Activated CD8-positive, alpha-beta memory T cell treated with anti-CD3 and anti-CD28 coated beads for 24 hours (primary cell): ENCODE measurements around the gene ERP29.
"Not testable (repeated sequence)": the region's sequence is repeated elsewhere in the genome, so short reads cannot be mapped to it uniquely, and the experiment has no call there.

ENCODE experiments used
- DNase-seq: peaks from one replicate; pipeline ENCODE4 v3.0.0-alpha.2; 2020

Gene ERP29

DNA sequence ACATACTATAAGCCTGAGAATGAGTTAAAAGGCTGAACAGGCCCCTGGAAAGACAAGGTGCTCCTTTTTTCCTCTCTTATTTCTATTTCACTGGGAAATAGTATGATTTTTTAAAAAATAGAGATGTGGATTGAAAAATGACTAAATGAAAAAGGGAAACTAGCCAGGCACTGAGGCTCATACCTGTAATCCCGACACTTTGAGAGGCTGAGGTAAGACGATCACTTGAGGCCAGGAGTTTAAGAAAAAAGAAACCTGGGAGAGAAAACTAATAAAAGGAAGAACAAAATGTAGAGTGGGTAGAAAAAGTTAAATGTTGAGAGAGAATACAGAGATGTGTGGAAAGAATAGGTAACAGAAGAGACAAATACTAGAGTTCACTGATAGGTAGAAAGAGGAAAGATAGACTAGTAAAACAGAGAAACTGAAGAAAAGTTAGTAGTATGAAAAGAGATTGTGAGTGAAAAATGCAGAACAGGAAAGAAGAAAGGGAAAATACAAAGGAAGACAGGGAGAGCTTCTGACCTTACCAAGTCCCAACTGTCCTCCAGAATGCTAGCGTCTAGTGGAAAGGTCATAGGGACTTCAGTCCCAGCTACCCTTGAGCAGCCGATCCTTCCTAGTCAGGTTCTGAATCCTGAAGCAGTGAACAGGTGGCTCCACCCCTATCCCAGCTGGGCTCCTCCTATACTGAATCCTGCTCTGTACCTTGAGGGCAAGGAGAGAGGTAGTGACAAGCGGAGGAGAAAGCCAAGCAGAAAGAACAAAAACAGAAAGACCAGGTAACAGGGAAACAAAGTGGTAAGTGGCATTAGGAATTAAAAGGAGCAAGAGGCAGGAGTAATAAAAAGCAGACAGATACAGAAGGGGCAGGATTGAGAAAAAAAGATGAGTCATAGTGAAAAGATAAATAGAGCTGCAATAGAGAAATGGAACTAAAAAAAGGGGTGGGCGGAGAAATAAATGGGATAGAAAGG is 7.5 kb upstream of the ERP29 start:
- DNase-seq, result no peak

DNA sequence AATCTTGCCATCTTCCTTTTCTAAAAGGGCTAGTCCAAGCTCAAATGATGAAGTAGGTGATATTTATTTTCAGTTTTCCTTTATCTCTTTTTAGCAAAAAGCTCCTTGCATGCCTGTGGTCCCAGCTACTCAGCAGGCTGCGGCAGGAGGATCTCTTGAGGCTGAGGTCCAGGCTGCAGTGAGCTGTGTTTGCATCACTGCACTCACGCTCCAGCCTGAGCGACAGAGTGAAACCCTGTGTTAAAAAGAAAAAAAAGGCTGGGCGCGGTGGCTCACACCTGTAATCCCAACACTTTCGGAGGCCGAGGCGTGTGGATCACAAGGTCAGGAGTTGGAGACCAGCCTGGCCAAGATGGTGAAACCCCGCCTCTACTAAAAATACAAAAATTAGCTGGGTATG is 5.3 kb upstream of the ERP29 start:
- DNase-seq, result no peak

DNA sequence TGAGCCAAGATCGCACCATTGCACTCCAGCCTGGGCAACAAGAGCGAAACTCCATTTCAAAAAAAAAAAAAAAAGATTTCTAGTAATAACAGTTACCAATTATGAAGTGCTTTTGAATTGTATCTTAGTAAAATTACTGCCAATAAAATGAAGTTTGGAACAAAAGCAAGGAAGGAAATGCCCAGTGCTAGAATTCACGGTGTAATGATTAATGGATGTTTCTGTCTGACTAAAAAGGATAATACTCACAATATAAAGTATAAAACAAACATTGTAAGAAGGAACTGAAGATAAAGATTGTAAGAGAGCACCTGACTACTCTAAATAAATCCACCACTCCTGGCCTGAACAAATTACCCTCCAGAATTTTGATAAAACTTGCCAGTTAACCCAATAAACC is 4.3 kb upstream of the ERP29 start:
- no peak for DNase-seq

DNA sequence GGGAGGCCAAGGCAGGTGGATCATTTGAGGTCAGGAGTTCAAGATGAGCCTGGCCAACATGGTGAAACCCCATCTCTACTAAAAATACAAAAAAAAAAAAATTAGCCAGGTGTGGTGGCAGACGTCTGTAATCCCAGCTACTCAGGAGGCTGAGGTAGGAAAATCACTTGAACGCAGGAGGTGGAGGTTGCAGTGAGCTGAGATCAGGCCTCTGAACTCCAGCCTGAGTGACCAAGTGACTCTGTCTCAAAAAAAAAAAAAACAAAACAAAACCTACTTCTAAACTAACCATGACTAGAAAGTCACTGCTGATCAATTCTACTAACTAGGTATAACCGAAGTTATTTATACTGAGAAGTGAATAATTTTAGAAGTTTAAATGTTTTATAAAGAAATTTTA is 3.6 kb upstream of the ERP29 start:
- not testable (repeated sequence) for DNase-seq

DNA sequence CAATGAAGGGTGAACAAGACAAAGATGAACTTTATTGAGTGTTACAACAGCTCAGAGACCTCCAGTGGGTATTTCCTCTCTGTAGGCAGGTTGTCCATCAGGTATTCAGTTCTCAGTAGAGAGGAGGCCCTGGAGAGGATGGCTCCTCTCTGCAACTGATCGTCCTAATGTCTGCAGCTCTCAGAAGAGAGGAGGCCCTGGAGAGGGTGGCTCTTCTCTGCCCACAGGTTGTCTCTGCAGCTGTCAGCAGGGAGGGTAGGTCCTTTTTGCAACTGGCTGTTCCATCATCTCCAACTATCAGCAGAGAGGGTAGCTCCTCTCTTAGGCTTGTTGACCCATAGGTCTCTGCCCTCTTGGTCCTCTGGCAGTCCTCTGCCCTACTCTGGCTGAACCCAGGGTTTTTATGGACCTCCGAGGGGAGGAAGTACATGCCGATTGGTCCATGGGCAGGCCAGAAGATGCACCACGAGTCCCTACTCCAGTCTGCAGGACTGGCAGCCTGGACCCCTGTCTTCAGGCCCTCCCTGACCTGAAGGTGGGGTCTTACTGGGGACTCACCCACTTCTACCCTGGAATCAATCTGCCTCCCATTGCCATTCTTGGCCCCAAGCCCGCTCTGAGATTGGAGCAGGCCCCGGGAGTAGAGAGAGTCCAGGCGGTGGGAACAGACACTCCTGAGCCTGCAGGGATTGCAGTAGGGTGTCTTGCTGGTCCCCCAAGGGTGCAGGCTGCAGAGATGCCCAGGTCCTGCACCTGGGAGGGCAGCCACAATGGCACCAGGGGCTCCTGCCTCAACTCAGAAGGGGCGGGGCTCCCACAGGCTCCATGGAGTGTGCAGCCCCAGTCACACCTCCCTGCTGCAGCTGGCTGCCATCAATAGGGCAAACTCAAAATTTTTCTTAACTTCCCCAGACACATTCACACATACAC is 2.5 kb upstream of the ERP29 start:
- no peak for DNase-seq

DNA sequence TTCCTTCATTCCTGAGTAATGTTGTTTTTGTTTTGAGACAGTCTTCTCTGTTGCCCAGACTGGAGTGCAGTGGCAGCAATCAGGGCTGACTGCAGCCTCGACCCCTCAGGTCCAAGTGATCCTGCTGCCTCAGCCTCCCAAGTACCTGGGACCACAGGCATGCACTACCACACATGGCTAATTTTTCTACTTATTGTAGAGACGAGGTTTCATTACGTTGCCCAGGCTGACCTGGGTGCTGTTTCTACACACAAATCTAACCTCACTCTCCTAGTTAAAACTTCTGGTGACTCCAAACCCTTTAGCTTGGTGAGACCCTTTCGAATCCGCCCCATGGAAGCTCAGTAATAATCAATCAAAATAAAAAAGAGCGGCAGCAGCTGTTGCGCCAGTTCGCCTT is 1.5 kb upstream of the ERP29 start:
- no peak for DNase-seq

DNA sequence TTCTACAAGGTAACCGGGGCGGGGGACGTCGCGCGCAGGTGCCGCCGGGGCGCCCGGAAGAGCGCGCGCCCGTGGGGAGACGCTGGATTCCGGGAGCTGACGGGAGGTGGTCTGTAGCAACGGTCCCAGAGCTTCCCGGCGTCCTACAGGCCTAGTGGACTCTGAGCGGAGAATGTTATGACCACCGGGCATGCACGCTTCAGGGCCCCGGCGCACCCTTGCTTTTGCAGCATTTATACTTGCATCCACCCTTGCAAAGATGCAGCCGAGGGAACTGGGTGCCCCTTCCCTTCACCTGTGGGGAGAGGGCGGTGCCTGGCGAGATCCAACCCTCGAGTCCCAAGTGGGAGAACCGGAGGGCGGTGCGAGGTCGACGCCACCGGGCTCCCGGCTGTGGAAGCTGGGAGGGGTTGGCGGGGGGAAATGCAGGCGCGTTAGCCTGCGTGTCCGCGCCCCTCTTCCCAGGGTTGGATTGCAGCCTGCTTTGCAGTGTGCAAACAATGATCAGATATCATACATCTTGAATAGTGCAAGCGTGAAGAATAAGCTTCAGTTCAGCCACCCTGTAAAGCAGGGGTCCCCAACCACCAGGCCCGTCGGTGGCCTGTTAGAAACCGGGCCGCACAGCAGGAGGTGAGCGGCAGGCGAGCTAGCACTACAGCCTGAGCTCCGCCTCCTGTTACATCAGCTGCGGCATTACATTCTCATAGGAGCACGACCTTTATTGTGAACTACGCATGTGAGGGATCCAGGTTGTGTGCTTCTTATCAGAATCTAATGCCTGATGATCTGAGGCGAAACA is 576 bp downstream of the ERP29 start:
- peak; percentile 85 for DNase-seq

DNA sequence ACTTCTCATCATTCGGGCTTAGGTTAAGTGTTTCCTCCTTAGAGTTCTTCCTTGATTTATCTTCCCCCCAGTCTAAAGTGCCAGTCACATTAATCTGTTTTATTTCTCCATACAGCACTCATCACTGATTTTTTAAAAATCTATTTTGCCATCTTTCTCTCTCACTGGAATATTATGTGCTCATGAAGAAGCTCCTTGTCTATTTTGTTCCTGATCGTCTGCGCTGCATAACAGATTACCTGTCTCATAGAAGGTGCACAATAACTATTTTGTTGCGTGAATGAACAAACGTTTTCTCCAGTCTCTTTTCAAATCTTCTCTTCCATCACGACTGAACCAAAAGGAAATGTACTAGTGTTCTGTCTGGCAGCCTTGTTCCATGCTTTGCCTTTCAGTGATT is 2.7 kb downstream of the ERP29 start:
- DNase-seq, result no peak

DNA sequence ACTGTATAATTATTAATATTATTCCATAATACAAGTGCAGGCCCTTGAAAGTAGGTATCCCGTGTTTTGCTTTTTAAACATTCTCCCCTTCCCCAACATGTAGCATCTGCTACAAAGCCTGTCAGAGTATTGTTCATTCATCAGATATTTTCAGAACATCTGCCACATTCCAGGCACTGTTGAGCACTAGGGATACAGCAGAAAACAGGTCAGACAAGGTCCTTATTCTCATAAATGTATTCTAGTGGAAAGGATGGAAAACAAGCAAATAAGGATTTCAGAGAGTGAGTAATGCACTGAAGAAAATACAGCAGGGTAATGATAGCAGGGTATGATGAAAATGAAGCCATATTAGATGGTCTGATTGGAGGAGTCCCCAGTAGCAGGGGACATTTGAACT is 3.8 kb downstream of the ERP29 start:
- no peak for DNase-seq

DNA sequence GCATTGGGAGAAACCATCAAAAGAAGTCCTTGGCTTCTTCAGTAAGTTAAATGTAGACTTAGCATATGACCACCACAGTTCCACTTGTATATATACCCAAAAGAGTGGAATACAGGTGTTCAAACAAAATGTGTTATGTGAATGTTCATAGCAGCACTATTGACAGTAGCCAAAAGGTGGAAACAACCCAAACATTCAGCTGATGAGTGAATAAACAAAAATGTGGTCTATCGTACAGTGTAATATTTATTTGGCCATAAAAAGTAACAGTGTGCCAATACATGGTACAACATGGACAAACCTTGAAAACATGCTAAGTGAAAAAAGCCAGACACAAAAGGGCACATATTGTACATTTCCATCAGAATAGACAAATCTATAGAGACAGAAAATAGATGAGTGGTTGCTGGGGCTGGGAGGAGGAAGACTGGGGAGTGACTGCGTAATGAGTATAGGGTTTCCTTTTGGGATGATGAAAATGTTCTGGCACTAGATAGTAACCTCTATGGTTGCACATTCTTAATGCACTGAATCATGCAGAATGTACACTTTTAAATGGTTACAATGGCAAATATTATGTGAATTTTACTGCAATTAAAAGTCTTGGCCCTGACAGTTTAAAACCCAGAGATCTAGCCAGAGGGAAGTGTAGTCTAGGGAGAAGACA is 5.5 kb downstream of the ERP29 start:
- no peak for DNase-seq

DNA sequence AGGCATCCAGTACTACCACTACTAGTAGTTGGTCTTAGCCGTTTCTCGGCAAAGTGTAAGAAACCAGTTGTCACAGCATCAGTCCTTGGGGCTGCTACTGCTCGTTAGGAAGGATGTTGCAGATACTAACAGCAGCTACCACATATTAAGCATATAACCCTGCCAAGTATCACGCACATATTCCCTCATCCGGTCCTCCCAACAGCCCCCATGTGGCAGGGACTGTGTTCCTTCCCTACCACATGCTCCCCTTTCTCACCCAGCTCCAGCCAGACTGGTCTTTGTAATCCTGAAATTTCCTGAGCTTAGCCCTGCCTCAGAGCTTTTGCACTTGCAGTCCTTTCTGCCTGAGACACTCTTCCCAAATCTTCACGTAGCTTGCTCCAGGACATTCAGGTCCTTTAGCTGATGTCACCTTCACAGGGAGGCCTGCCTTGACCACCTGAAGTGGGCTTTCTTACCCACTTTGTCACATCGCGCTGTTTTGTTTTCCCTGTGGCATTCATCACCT is 7.8 kb downstream of the ERP29 start:
- no peak for DNase-seq

DNA sequence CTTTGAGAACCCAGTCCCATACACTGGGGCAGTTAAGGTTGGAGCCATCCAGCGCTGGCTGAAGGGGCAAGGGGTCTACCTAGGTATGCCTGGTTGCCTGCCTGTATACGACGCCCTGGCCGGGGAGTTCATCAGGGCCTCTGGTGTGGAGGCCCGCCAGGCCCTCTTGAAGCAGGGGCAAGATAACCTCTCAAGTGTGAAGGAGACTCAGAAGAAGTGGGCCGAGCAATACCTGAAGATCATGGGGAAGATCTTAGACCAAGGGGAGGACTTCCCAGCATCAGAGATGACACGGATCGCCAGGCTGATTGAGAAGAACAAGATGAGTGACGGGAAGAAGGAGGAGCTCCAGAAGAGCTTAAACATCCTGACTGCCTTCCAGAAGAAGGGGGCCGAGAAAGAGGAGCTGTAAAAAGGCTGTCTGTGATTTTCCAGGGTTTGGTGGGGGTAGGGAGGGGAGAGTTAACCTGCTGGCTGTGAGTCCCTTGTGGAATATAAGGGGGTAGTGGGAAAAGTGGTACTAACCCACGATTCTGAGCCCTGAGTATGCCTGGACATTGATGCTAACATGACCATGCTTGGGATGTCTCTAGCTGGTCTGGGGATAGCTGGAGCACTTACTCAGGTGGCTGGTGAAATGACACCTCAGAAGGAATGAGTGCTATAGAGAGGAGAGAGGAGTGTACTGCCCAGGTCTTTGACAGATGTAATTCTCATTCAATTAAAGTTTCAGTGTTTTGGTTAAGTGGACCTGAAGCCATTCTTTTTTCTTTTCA is 9.2 kb downstream of the ERP29 start:
- DNase-seq, result no peak

DNA sequence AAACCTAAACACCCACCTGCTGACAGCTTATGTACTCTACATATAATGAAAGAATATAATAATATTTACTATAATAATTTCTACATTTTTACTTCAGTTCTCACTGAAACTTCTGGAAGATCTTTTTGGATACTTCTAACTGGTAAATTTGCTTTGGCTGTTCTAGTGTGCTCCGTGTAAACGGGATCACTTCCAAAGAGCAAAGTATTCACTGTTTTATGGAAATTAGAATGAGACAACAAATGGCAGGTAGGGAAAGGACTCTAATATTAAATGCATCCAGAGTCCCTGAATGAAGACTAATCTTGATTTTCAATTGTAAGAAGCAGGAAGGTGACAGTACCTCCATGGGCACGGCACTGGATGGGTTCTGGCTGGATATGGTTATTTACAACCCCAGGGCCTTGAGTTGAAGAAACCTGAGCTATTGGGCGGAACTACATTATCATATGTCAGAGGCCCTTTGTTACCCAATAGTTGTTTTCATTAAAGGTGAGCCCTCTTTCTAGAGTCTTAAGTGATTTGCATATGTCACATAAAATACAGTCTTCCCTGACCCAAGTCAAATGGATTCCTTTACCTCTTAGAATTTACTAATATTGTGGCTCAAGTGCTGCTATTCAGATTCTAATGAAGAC is 10.7 kb downstream of the ERP29 start:
- DNase-seq, result no peak

DNA sequence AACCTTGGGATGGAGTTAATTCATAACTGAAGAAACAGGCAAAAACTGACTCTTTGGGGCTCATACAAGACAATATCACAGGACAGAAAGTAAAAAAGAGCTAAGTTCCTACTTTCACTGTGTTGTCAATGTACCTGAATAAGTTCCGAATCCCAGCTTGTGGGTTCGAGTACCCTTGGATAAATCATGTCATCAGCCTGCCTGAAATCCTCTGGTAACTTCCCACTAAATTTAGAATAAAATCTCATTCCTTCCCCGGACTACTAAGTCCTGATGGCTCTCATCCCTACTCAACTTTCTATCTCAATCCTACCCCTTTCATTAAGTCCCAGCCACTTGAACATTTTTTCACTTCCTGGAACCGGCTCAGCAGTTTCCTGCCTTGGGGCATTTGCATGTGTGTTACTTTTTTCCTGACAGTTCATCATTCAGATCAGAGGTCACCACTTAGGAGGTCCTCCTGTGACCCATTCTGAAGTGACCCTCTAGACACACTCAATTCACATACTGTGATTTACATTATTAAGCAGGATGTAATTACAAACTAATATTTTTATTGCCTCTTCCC is 12.7 kb downstream of the ERP29 start:
- no peak for DNase-seq

DNA sequence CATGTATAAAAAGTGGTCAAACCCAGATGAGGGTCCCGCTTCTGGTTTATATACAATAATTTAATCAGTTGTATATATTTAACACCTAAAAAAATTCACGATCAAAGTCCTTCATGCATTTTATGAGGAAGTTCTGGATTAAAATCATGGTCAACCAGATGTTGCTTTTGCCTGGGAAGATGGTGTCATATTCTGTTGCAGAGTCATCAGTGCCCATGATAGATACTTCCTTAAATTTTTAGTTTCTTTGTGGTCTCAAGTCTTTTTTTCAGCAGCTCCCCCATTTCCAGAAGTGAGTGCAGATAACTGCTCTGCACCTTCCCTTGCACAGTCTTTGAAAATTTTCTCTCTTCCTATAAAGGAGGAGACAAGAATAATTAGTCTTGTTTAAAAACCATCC is 16.1 kb downstream of the ERP29 start:
- DNase-seq, result no peak

DNA sequence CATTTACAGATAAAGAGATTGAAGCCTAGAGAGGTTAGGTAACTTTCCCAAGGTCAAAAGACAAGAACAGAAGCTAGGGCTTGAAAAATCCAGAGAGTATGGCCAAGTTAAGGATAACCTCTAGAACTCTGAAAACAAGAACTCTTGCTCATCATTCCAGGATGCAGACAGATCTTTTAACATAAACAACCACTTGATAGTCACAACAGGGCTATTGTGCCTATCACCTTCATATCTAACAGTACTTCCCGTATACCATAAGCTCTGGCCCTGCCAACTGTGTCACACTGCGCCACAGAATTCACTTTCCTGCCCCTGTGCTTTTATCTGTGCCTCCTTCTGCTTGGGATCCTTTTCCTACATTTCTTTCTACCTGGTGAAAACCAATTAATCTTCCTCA is 18.2 kb downstream of the ERP29 start:
- DNase-seq, result no peak

DNA sequence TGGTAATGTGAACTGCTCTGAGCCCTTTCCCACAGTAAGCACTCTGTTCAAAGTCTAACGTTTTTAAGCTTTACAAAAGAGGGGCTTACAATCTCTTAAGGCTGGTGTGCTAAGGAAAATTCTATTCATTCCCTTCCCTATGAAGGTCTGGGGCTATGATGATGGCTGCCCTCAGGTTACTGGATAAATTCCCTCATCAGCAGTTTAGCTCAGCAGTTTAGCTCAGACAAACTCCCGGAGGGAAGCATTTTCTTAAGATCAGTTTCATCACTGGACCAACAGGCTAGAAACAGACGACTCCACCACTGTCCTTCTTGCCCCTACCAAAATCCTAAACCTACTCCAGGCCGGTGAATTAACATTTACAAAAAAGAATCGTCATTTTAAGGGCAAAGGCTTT is 19.1 kb downstream of the ERP29 start:
- DNase-seq, result no peak

DNA sequence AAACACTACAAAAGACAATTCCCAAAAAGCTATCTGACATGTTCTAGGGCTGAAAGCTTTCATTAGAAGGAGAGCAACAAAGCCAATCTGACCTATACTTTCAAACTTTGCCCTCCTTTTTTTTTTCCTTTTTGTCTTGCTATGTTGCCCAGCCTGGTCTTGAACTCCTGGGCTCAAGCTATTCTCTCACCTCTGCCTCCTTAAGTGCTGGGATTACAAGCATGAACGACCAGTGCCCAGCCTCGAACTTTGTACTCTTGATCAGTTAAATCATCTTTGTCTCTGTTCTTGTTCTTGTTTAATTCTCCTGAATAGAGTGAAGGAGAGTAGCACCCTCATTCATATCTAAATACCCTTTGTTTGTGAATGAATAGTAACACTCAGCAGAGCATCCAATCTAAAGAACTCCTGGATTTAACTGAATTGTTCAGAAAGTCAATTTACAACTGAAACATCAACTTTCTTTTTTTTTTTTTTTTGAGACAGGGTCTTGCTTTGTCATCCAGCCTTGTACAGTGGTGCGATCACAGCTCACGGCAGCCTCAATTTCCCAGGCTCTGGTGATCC is 22.1 kb downstream of the ERP29 start:
- no peak for DNase-seq

DNA sequence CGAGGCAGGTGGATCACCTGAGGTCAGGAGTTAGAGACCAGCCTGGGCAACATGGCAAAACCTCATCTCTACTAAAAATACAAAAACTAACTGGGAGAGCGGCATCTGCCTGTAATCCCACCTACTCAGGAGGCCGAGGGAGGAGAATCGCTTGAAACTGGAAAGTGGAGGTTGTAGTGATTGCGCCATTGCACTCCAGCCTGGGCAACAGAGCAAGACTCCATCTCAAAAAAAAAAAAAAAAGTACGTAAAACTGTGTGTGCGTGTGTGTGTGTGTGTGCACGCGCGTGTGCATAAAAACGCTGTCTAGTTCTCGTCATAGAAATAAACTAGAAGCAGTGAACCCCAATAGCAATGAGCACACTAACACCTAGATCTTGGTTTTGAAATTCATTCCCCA is 23.4 kb downstream of the ERP29 start:
- not testable (repeated sequence) for DNase-seq

DNA sequence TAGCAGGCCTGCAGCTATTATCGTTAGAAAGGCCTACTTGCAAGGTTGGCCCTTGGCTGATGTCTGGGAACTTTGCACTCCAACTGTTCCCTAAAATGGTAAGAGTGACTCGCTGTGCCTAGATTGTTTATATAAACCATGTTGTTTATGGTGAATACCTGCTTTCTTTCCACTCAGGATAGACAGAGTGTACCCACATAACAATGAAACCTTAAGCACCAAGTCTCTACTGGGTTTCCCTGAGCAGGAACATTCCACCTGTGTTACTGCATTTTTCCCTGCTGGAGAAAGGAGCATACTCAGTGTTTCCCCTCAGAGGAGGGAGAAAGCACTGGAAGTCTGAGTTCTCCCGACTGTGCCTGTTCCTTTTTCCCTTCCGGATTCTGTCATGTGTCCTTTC is 32.8 kb downstream of the ERP29 start:
- DNase-seq, result no peak
